ENCODE data around the gene ZDHHC14. TPM values are rescaled to one million over a fixed set of nuclear protein-coding genes. Genes with fewer than 3 reads are reported as not detected.

ZDHHC14 gene
- total RNA-seq, 4 donors from 2014 or later, result 6.5 to 10.4 (median 8.0) TPM

DNA sequence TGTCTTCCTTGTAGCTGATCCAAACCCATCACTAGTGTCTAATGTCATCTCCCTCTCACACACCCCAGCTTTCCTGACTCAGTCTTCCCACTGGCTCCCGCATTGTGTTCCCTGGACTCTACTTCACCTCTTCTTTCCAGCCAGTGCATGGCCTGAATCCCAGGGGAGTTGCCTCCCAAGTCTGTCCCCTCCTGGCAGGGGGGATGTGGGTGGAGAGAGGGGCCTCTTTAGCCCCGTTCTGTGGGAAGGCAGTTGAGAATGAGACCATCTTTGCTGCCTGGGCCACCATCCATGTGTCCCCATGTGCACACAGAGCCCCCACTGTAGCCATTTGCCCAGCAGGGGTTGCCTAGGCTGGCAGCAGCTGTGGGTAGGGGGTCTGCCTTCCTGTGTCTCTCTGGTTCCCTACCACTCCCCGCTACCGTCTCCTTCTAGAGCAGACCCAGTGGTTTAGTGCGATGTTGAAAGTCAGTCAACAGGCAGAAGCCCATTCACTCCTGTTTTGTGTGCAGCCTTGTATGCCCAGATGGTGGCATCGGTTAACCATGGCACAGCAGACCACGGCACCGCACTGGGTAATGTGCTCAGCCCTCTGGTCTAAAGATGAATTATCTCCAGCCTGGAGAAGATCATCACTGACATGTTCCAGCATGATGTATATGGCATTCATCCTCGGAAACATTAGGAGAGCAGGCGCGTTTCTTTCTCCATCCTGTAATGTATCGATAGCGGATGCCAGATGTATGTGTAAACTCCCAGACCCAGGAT lies 263.2 kb downstream of the ZDHHC14 start:
- TF ChIP-seq, protein P1, sequence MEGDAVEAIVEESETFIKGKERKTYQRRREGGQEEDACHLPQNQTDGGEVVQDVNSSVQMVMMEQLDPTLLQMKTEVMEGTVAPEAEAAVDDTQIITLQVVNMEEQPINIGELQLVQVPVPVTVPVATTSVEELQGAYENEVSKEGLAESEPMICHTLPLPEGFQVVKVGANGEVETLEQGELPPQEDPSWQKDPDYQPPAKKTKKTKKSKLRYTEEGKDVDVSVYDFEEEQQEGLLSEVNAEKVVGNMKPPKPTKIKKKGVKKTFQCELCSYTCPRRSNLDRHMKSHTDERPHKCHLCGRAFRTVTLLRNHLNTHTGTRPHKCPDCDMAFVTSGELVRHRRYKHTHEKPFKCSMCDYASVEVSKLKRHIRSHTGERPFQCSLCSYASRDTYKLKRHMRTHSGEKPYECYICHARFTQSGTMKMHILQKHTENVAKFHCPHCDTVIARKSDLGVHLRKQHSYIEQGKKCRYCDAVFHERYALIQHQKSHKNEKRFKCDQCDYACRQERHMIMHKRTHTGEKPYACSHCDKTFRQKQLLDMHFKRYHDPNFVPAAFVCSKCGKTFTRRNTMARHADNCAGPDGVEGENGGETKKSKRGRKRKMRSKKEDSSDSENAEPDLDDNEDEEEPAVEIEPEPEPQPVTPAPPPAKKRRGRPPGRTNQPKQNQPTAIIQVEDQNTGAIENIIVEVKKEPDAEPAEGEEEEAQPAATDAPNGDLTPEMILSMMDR (IDR thresholded peaks at IDR 0.05; ENCODE audit: low read depth), result no peak

DNA sequence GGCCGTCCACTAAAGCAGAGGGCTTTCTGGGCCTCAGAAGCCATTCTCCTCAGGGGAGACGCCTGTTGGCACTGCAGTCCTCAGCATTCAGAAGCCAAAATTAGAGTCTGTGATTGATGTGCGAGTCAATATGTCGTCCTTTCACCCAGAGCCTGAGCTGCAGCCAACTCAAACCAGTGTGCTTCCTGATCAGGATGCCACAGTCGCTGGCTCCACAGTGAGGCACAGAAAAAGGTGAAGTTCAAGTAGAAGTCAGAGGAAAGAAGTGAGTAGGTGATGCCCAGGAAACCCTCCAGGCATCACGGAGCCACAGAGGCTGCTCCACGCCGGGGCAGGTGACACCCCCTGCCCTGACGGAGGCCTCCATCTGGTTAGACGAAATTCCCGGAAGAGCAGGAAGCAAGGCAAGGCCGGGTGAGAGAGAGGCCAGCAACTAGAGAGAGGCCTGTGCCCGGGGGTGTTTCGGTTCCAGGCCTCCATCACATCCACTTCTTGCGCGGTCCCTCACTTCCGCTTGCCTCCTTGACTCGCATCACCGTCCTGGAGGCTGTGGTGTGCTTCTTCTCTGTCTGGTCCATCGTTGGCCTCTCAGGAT lies 264.3 kb downstream of the ZDHHC14 start:
- TF ChIP-seq, protein P1 (IDR thresholded peaks at IDR 0.05; ENCODE audit: low read depth), result no peak

DNA sequence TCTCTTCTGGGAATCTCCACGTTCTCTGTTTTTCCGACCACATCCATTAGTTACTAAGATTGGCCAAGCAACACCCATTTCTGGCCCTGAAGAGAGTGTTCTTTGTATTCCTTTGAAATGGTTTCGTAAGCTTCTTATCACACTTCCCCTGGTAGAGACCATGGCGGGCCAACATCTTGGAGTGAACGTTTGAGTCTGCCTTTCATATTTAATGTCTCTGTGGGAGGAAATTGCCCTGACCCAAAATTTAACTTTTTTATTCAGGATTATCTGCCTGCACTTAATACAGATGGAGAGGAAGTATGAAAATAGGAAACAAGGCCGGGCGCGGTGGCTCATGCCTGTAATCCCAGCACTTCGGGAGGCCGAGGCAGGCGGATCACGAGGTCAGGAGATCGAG lies 265.0 kb downstream of the ZDHHC14 start:
- TF ChIP-seq, protein P1 (IDR thresholded peaks at IDR 0.05; ENCODE audit: low read depth), result no peak

DNA sequence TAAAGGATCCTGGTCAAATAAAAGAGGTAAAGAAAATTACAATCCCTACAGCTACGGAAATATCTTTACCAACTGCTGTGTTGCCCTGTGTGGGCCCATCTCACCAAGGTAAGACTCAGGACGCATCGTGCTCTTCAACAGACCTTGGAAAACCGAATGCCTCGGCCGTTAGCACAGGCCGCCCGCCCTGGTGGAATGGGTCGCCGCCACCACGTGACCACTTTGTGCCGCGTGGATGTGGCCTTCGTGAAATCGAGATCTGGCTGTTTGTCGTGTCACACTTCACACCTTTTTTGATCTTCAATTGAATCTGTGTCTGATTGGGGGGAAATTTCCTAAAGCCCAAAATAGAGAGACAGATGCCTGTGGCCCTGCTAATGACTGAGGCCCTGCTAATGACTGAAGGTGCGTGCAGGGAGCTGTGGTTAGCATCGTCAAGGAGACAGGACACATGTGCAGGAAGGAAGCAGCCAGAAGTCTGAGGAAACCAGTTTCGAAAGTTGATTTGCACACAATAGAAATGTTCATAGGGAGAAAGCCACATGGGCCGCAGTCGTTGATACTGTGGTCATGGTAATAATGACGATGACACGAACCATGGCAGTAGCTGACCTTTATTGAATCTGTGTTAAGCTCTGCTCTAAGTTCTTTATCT lies 266.4 kb downstream of the ZDHHC14 start:
- TF ChIP-seq, protein P1 (IDR thresholded peaks at IDR 0.05; ENCODE audit: low read depth), result no peak

DNA sequence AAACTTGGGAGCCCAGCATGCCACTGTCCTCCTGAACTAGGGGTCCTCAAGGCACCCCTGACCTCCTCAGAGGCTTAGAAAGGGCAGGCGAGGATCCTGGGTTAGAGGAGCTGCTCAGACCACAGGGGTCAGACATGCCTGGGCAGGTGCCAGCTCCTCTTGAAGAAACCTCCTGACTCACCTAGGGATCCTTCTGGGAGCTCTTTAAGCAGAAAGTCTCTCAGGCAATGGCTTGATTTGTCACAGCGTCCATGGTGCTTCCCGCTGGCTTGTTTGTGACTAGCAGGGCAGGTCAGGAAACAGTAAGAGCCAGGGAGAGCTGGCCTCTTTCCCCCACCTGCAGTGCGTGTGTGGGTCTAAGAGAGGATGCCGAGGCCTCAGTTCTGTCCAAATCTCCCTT lies 267.6 kb downstream of the ZDHHC14 start:
- TF ChIP-seq, protein P1 (IDR thresholded peaks at IDR 0.05; ENCODE audit: low read depth), result no peak

DNA sequence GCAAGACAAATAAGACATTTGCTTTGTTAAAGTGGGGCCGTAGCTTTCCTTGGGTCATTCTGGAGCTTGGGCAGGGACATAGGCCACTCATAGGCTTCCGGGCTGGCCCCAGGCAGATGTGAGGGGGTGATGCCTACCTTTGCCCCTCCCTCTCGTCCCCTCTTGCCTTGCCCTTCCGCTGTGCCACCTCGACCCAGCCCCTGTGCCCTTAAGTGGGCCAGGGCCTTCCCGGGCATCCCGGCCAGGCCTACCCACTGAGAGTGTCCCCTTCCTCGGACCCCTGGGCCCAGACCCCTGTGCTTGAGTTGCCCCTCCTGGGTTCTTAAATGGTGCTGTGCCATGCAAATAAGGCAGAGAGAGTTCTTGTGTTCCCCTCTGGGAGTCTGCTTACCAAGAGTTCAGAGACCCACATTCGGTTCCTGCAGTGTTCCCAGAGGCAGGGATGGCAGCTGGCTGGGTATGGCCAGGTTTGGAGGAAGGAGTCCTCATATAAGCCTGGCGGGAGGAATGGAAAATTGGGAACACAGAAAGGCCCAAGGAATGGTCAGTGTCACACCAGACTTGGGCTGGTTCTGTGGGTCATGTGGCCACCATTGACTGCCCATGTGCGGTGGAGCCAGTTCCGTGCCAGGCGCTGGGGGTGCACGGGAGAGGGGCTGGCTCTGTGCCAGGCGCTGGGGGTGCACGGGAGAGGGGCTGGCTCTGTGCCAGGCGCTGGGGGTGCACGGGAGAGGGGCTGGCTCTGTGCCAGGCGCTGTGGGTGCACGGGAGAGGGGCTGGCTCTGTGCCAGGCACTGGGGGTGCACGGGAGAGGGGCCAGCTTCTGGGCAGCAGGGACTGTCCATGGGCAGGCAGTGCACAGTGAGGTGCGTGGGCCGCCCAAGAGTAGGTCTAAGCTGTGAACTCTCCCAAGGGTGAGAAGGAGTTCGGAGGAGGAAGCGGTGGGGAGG lies 268.6 kb downstream of the ZDHHC14 start:
- TF ChIP-seq, protein P1 (IDR thresholded peaks at IDR 0.05; ENCODE audit: low read depth), result no peak
